GM18511 (cell line): ENCODE measurements around the gene PRKRIP1.
"Not testable (repeated sequence)": the region's sequence is repeated elsewhere in the genome, so short reads cannot be mapped to it uniquely, and the experiment has no call there.

Source experiments
- ATAC-seq: cut with Tn5 transposase; IDR thresholded peaks from one replicate; pipeline ENCODE4 v1.9.1; 2021; ENCODE audit warnings: mild to moderate bottlenecking, moderate library complexity; ENCODE audit not compliant: unreplicated experiment

The PRKRIP1 gene

DNA sequence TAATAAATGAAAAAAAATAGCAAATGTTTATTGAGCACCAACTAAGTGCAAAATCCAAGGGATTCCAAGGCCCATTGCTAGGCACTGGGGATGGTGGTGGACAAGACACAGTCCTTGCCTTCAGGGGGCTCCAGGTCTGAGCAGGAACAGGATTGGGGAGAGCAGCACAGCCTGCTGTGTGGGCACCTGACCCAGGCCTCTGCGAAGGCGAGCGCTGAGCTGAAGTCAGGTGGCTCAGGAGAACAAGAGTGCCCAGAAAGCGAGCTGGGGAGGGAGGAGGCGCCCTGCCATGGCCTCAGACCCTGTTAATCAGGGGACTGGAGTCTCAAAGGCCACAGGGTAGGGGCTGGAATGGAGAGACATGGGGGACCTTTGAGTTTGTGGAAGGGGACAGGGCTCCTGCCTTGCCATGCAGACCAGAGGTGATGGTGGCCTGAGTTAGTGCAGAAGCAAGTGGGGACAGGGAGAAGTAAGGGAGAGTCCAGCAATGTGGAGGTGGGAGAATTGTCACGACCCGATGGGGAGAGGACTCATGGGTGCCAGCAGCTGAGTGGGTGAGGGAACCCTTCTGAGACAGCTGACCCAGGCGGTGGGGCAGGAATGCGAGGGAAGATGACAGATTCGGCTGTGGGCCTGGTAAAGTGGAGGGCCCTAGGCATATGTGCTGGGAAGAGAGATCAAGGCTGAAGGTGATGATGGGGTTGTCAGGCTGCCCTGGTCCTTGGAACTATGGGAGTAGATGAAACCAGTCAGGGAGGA is 33.2 kb downstream of the PRKRIP1 start:
- no peak for ATAC-seq

DNA sequence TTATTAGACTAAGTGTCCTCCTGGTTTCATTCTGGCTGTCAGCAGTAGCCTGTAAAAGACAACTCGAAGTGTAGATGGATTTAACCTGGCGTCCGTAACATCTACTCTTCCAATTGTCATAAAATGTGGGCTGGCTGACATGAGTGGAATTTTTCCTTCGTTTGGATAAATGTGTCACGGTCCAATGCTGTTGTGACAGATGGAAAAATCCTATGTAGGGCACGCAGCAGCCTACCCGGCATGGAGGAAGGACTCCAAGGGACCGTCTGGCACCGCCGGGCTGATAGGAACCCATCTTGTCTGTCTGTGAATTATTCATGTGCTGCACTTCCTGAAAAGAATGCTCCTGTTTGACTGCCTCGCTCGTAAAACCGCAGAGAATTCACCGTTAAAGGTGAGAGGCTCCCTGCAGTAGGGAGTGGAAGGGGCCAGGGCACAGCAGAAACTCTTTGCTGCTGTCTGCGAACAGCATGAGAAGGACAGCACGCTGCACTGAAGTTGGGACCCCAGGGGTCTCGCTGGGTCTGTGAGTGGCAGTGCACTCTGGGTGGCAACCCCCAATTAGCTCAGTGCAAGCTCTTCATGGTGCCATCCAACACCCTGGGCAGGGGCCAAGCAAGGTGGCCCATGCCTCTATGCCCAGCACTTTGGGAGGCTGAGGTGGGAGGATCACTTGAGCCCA is 35.6 kb downstream of the PRKRIP1 start:
- no peak for ATAC-seq

DNA sequence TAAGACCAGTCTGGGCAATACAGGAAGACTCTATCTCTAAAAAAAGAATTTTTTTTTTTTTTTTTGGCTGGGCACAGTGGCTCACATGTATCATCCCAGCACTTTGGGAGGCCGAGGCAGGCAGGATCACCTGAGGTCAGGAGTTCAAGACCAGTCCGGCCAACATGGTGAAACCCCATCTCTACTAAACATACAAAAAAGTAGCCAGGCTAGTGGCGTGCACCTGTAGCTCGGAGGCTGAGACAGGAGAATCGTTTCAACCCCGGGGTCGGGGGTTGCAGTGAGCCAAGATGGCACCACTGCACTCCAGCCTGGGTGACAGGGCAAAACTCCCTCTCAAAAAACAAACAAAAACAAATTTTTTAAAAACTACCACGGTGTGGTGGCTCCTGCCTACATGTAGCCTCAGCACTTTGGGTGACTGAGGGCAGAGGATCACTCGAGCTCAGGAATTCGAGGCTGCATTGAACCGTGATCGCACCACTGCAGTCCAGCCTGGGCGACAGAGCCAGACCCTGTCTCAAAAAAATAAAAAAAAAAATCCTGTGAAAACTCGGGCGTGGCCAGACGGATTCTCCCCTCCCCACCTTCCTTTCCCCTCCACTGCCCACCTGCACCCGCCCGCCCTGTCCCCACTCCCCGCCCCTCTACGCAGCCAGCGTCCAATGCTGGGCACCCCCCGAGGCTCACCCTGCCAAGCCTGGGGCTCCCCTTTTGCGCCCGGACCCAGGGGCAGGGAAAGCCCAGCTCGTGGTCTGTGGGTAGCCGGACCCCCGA is 36.5 kb downstream of the PRKRIP1 start:
- ATAC-seq: peak; percentile 36

DNA sequence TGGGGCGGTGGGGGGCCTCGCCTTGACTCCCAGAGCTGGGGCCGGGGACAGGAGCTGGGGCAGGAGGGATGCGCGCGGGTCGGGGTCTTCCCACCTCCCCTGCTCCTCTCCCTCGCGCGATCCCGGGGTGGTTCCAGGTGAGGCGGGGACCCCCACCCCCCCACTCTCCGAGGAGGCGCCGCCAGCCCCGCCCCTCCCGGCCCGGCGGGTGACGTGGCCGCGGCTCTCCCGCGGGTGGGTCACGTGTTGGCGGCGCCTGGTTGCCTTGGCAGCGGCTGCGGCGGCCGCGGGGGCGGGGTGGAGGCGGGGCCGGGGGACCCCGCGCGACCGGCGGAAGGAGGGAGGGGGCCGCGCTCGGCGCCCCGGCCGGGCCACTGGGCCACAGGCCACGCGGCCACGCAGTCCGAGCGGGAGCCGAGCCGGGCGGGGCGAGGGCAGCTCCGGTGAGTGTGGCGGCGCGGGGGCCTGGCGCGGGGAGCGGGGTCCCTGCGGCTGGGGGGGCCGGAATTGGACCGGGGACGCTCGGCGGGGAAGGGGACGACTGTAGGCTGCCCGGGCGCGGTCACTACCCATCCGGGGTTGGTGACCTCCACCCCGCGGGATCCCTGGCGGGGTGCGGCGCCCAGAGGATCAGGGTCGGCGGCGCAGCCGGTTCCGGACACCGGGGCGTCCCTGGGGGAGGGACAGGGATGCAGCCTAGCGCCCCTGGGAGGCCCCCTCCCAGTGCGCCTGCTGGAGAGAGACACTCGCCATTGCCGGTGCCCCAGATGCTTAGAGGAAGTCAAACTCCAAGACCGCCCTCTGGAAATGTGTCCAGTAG is 37.3 kb downstream of the PRKRIP1 start, which contains the start of gene ORAI2:
ORAI2 (plus strand) TSS at position 357 of the 820 bp plus-strand sequence. CDS start 5,382 bp downstream, outside the sequence.
- peak; percentile 70 for ATAC-seq

DNA sequence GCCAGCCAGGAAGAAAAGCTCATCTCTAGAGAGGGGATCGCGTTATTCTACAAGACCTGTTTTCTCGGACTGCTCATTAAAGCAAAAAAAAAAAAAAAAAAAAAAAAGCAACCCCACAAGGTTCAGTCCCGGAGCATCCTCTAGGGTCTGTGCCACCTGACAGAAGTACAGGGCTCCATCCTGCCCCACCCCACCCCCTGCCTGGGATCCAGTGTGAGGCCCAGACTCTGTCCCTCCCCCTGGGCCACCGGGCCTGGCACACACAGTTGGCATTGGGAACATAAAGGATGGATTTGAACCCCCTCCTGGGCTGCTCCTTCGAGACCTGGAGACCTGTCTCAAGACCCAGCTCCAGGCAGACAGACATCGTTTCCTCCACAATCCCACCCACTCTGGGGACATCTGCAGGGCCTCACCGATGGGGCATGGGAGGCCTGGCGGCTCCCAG is 37.9 kb downstream of the PRKRIP1 start:
- peak; percentile 17 for ATAC-seq

DNA sequence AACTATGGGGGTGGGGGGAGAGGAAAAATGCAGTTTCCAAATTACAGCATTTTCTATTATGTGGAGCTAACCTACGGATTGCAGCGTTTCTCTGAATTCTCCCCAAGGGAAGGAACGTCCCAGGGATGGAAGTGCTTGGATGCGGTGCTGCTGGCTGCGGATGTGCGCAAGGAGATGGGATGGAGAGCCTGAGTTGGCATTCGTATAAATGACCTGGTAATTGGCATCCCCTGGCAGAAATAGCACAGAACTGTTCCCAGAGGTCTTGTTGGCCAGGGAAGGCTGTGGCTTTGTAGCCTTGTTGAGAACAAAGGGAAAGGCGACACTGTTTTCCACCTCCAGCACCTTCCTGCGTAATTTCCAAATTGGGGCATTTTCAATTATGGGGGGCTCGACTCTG is 40.0 kb downstream of the PRKRIP1 start:
- no peak for ATAC-seq

DNA sequence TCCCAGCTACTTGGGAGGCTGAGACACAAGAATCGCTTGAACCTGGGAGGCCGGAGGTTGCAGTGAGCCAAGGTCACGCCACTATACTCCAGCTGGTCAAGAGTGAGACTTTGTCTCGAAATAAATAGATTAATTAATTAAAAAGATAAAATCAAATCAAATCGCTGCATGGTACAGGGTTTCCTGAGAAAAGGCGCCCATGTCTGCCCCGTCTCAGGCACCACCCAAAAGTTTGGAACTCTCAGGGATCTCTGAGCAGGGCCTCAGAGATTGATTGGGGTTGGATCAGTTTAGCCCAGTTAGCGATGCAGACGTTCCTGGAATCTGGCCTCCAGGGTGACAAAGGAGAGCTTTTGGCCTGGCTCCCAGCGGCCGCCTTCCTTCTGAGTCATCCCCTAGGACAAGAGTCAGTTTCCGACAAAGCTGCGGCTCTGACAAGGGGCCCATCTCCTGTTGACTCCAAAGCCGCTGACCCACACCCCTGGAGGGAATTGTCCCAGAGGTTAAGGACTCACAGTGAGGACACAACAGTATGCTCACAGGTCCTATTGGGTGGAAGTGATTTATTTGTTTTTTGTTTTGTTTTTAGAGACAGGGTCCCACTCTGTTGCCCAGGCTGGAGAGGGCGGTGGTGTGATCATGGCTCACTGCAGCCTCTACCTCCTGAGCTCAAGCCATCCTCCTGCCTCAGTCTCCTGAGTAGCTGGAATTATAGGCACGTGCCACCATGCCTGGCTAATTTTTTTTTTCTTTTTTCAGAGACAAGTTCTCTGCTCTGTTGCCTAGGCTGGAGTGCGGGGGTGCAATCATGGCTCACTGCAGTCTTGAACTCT is 44.0 kb downstream of the PRKRIP1 start:
- no peak for ATAC-seq

DNA sequence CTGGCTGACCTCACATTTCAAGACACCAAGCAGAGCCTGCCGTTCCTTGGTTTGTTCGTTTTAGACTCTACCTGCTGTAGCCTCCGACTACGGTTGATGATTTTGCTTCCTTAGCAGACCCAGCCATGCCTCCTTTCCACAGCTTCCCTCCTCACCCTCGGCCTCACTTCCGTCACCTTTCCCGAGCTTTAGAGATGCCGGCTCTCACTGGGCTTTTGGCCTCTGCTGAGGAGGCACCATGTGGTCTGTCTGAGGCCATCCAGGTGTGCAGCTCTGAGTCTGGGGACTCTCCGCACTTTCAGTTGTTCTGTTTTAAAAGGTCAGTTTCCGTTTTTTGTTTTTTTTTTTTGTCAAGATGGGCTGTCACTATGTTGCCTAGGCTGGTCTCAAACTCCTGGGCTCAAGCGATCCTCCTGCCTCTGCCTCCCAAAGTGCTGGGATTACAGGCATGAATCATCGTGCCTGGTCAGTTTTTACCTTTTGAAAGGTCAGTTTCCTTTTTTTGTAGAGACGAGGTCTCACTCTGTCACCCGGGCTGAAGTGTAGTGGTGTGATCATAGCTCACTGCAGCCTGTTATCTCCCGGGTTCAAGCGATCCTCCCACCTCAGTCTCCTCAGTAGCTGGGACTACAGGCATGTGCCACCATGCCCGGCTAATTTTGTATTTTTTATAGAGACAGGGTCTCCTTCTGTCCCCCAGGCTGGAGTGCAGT is 49.0 kb downstream of the PRKRIP1 start:
- peak; percentile 48 for ATAC-seq

DNA sequence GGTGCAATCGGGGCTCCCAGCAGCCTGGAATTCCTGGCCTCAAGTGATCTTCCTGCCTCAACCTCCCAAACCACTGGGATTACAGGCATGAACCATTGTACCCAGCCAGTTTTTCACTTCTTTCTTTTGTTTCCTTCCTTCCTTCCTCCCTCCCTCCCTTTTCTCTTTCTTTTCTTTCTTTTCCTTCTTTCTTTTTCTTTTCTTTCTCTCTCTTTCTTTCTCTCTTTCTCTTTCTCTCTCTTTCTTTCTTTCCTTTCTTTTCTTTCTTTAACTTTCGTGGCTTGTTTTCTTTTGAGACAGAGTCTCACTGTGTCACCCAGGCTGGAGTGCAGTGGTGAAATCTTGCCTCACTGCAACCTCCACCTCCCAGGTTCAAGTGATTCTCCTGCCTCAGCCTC is 49.5 kb downstream of the PRKRIP1 start:
- ATAC-seq: no peak

DNA sequence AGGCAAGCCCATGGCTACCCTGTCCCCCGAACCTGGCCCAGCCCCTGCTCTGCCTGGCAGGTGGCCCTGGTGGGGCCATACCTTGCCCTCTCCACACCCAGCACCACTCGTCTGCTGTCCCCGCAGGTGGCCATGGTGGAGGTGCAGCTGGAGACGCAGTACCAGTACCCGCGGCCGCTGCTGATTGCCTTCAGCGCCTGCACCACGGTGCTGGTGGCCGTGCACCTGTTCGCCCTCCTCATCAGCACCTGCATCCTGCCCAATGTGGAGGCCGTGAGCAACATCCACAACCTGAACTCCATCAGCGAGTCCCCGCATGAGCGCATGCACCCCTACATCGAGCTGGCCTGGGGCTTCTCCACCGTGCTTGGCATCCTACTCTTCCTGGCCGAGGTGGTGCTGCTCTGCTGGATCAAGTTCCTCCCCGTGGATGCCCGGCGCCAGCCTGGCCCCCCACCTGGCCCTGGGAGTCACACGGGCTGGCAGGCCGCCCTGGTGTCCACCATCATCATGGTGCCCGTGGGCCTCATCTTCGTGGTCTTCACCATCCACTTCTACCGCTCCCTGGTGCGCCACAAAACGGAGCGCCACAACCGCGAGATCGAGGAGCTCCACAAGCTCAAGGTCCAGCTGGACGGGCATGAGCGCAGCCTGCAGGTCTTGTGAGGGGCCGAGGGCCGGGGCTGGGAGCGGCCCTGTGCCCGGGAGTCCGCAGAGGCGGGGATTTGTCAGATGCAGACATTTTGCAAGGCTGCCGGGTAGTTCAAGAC is 50.4 kb downstream of the PRKRIP1 start:
- no peak for ATAC-seq

DNA sequence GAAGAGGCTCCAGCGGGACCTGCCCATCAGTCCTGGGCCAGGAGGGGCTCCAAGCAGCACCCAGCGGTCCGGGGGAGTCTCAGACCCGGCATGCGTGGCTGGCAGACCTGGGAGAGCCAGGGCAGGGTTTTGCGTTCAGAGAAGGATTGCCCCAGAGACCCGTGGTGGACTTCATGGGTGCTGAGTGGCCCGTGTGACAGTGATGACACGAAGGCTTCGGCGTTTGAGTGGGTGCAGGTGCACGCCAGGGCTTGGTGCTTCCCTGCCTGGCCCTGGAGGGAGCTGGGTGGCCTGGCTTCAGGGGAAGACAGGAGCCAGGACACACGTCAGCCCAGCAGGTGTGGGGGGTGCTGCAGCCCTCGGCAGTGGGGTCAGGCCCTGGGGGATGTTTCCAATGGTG is 51.1 kb downstream of the PRKRIP1 start:
- ATAC-seq: no peak

DNA sequence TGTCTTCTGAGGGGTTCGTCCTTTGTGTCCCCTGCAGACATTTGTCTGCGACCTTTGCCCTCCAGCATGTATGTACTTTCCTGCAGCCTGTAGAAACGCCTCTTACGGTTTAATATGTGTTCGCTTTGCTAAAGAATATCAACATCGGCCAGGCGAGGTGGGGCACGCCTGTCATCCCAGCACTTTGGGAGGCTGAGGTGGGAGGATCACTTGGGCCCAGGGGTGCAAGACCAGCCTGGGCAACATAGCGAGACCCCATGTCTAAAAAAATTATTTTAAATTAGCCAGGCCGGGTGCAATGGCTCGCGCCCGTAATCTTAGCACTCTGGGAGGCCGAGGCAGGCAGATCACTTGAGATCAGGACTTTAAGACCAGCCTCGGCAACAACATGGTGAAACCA is 53.0 kb downstream of the PRKRIP1 start:
- no peak for ATAC-seq

DNA sequence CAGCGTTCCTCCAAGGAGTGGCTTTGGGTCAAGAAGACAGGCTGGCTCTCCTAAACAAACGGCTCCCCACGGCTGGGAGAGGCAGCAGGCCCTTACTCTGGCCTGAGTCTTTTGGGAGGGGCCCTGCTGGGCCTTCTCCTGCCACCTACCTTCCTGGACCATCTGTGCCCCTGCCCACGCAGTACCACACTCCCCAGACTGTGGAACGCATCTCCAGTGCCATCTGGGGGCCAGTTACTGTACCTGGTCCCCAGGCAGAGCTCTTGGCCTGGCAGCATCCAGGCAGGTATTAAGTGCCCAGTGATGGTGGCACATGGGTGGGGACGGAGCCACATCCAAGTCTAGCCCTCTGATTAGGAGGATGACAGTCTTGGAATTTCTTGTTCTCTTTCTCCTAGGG is 54.1 kb downstream of the PRKRIP1 start:
- ATAC-seq: no peak

DNA sequence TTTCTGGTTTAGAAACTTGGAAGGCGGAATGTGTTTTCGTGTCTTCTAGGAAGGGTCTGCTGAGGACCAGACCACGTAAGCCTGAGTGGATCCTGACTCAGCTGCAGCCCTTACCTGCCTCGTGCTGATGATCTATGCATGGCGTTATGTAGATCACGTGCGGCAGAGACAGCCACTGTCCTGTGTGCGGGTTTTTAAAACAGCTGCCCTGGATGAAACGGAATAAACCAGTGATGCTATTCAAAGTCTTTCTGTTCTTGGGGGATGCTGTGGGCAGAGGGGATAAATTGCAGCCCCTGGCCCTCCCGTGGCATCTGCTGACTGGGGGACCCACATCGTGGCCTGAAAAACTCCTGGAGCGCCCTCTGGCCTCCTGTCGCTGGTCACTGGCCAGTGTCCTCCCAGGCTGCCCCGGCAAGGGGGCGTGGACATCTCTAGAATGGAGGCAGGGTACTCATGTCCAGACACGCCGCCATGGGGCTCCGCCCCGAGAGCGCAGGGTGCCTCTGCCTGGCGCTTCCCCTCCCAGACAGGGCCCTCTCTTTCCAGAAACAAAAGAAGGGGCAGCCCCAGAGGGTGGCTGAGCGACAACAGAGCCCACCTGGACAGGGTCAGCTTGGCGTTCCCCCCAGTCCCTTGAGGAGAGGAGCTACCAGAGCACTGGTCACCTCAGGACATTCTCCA is 55.4 kb downstream of the PRKRIP1 start:
- no peak for ATAC-seq

DNA sequence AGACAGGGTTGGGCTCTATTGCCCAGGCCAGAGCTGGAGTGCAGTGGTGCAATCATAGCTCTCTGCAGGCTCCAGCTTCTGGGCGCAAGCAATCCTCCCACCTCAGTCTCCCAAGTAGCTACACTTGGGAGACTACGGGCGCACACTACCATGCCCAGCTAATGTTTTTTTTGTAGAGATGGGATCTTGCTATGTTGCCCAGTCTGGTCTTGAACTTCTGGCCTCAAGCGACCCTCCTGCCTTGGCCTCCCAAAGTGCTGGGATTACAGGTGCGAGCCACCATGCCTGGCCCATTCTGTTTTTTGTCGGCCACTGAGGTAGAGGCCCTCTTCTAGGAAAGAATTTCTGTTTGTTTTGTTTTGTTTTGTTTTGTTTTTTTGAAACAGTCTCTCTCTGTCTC is 56.3 kb downstream of the PRKRIP1 start:
- no peak for ATAC-seq

DNA sequence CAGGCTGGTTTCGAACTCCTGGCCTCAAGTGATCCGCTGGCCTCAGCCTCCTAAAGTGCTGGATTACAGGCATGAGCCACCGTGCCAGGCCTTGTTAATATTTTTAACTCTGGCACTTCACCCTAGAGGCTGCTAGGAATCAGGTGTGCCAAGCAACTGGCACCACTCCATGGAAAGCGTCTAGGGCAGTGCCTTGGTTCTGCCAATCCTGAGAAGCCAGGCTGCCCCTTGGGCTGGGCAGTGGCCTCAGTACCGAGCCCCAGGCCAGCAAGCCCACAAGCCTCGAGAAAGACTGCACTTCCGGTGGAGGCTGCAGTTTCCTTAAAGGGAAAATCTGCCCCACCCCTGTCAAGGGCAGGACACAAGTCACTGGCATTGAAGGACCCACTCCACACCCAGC is 57.2 kb downstream of the PRKRIP1 start:
- ATAC-seq: no peak

DNA sequence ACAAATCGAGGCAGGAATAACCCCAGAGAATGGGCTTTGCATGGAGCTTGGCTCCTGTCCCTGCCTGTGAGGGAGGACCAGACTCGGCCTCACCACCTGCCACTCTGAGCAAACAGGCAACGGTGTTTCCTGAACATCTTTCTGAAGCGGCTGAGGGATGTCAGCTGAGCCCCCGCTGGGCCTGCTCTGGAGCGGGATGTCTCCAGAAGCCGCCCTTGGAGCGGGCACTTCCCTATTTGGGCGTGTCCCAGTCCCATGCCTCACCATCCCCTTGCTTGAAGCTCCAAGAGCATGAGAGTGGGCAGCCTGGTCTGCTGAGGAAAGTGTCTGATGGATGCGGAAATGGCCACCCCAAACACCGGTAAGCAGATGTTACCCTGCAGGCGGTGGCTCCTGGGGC is 58.3 kb downstream of the PRKRIP1 start:
- ATAC-seq: no peak

DNA sequence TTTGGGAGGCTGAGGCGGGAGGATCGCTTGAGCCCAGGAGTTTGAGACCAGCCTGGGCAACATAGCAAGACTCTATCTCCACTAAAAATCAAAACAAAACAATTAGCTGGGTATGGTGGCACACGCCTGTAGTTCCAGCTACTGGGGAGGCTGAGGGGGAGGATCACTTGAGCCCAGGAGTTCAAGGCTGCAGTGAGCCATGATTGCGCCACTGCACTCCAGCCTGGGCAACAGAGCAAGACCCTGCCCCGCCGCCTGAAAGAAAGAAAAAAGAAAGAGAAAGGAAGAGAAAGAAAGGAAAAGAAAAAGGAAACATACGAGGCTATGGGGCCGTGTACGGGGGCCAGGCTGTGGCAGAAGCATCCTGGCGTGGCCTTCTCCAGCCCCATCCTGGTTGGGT is 58.8 kb downstream of the PRKRIP1 start:
- not testable (repeated sequence) for ATAC-seq
